Measurements from ENCODE around the gene MDM4.
"Not testable (repeated sequence)": the region's sequence is repeated elsewhere in the genome, so short reads cannot be mapped to it uniquely, and the experiment has no call there.

MDM4 gene

DNA sequence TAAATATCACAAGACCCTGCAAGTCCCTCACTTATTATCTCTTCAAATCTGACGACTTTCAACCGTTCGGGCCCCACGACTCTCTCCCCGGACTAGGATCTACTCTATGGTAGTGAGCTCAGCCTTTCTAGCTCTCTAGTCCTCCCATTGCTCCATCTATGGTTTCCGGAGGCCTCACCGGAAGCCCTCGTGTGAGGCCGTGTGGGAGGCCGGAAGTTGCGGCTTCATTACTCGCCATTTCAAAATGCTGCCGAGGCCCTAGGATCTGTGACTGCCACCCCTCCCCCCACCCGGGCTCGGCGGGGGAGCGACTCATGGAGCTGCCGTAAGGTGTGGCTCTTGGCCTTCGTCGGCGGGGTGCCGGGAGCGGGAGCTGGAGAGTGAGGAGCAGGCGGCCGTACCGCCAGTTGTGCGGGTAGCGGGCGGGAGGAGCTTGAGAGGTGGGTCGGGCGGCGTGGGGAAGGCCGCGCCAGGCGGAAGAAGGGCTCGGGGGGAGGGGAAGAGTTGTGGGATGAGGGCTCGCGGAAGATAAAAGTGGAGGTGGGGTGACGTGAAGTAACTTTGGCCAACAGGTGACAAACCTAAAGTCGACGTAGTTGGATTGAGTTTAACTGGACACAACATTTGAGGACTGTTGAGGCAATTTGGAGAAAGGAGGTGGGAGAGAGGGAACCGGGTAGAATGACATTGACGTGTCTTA lies at the start of gene MDM4:
MDM4 (plus strand) TSS at position 227 of the 700 bp plus-strand sequence. CDS start 9,113 bp downstream, outside the sequence.
- DNase-seq, result peak; percentile 56 to 94 (median 86)

GRCh38 chr1:204466416-204467405 lies 49.5 kb upstream of the MDM4 start:
- peak in 54 of 56 donors; percentile 38 to 98 (median 87) for DNase-seq

DNA sequence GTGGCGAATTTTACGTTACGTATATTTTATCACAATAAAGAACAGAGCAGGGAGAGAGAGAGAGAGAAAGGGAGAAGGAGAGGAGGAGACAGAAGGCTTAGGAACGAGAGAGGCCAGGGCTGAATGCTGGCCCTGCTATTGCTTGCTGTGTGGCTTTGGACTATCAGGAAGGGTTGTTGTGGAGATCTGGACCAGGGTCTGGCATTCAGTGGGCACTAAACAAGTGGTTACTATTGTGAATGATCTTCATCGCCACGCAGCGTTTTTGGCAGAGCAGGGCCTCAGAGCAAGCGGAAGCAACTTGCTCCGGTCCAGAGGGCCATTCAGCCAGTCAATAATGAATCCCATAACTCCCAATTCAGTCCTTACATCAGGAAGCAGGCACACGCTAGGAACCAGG lies 48.0 kb upstream of the MDM4 start:
- DNase-seq, result peak in 43 of 56 donors; percentile 25 to 84 (median 50)

DNA sequence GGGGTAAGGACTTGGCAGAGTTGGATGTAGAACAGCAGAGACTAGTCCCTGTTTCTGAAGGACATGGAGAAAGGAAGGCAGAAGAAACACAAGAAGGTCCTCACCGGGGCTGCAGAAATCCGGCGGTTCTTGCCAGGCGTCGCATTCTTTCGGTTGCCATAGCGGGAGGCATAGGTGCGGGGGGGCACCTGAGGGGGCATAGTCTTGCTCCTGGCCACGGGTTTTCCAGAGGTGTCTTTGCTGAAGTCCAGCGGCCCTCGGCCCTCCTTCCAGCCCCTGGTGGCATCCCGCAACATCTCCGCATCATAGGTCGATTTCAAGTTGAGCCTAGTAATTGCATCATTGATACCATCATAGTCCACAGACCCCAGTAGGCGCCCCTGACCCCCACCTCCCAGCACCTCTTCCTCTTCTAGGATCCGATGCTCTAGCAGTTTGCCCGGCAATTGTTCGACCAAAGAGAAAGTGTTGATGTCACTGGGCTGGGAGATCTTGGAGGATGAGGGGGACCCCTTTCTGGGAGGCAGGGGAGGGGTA lies 47.4 kb upstream of the MDM4 start:
- no peak for DNase-seq

GRCh38 chr1:204469304-204469703 lies 46.9 kb upstream of the MDM4 start:
- DNase-seq, result no peak

DNA sequence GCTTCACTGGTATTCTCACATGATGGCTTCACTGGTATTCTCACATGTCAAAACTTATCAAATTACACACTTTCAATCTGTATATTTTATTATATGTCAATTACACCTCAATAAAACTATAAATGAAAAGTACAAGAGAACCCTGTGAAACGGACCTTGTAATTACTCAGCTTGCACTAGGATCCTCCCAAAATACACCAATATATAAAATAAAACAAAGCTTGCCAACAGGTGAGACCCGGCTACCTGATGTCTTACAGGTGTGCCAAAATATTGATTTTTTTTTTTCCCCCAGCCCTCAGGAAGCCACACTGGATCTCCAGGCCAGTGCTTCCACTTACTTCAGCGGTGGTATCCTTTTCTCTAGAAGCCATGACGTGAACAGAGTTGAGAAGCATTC lies 44.5 kb upstream of the MDM4 start:
- no peak for DNase-seq

- DNase-seq, result no peak
Observed at GRCh38 chr1:204472660-204473059, 43.5 kb upstream of the MDM4 start.

- DNase-seq, result no peak
Observed at GRCh38 chr1:204473400-204473965, 42.7 kb upstream of the MDM4 start.

DNA sequence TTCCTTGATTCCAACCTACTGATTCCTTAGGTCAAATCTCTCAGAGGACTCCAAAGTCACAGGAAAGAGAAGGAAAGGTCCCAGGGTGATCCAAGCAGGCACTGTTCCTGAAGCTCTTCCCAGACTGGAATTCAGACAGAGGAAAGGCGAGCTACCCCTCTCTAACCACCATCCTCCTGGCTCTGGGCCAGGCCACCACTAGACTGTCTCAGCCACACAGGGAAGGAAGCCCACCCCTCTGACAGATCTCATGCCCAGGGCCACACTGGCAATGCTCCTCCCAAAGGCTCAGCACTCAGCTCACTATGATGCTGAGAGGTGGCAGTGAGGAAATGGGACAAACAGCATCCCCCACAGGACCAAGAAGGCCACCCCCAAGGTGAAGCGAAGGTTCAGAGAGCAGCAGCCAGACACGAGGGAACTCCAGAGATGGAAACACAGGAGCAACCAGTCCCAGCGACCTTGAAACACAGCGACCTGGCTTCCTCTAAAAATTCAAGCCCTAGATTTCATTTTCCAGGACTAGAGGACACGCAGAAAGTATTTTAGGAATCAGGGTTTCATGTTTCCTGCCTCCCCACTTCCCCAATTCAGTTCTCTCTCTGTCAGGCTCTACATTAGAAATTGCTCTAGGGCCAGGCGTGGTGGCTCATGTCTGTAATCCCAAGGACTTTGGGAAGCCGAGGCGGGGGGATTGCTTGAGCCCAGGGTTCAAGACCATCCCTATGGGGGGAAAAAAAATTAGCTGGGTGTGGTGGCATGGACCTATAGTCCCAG lies 40.4 kb upstream of the MDM4 start:
- DNase-seq, result peak in 2 of 56 donors; percentile 28 to 45

GRCh38 chr1:204476563-204476962 lies 39.6 kb upstream of the MDM4 start:
- DNase-seq, result no peak

DNA sequence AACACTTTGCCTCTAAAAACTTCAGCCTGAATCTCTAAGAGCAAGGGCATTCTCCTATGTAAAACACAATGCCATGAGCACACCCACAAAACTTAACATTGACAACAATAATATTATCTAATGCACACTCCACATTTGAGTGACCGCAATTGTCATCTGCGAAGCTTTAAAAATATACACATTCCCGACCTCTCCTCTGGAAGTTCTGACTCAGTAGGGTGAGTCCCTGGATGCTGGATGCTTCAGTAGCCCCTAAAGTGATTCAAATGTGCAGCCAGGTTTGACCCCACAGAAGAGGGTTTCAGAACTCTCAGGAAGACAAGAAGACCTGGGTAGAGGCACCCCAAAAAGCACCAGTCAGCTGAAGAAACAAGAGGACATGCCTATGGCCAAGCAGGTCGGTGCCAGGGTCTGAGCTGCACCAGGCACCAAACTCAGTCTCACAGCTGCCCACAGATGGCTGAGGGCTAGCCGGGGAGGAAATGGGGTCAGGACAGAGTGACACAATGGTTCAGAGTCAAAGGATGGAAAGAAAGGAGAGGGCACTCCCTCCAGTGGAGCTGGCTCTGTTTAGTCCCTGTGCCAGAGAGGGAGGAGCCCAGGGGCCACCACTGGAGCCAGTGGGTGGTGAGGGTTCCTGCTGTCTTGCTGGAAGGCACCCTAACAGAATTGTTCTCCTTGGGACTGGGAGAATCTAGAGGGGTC lies 39.0 kb upstream of the MDM4 start:
- peak in 51 of 56 donors; percentile 19 to 90 (median 73) for DNase-seq

DNA sequence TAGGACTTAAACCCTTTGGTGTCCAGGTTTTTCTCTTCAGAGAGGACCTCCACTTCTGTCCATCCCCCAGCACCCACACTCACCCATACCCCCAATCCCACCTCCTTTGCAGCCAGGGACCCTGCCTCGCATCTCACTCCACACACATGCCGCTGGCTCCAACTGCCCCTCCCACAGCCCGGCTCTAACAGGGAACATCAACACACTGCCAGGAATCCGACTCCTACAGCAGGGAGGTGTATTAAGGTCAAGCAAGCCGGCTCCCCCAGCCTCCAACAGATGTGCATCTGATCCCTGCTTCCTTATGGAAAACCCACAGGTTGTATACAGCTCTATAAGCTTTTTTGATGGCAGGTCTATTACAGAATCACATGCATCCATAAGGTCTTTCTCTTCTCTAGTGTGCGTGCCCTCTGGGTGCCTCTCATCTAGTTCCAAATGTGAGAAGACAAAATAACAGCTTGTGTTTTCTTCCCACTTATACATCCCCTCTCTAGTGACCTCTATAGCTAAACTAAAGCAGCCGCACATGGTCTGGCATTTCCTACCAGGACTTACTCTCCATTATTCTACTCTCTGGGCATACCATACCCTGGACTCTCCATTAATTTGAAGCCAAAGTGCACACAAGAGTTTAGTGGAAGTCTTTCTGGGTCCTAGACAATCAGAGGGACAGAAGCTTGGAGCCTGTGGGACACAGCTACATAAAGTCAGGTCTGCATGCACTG lies 37.9 kb upstream of the MDM4 start:
- peak in 2 of 56 donors; percentile 18 to 36 for DNase-seq

DNA sequence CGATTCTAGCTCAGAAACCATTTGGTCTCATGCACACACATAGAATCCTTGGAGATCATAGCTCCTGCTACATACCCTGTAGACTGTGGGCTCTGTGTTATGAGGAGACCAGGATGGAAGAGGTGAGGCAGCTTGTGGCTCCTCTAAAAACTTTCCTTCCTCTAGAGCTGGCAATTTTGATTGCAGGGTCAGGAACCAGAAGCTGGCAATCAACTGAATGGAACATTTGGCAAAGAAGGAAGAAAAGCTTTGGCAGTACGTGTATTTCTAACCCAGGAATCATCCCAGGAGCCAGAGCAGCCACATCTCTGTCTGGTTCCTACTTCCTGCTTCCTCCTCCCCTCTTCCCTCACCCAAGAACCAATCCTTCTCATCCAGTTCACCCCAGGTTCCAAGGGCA lies 37.3 kb upstream of the MDM4 start:
- no peak for DNase-seq

DNA sequence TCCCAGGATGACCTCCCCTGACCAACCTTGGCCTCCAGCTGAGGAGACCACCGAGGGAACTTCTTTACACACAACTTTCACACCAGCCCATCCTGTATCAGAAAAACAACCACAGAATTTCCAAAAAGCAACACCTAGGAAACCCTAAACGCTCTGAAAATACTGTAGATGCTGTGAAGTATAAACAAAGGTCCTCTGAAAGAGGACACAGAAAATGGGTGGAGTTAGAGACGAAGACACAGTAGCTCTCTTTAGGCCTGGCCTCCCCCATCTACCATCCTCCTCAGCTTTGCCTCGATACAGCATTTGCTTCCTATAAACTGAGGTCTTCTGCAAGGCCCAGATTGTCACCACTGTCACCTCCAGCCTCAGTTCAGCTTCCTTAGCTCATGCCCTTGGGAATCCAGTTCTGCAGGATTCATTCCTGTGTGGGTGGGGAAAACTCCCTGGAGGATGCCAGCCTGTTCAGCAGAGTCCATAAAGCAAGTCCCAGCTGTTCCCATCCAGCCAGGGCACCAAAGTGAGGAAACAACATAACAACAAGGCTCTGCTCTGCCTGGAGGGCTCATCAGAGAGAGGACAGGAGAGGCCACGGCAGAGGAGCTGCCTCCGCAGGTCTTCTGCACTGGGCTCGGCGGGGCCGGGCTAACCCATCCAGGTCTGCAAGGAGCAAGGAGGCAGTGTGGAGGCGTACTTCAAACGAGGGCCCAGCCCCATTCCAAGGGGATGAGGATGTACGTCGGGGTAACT lies 36.6 kb upstream of the MDM4 start:
- peak in 1 of 56 donors; percentile 22 for DNase-seq

DNA sequence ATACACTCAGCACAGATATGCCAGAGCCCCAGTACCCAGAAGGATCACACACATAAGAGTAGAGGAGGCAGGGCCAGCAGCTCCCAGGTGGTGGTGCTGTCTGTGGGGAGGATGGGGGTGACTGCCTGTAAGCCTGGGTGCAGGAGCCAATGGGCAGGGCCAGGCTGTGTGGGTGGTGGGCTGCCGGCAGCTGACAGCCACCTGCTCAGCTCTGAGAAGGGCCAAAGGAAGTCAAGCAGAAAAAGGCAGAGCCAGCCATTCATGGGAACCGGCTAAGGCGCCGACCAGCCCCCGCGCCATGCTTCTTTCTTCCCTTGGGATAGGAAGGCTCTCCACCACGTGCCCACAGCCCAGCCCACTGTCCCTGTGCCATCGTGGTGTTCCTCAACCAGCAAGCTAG lies 35.7 kb upstream of the MDM4 start:
- DNase-seq, result no peak

- DNase-seq, result no peak
Observed at GRCh38 chr1:204483791-204484190, 32.4 kb upstream of the MDM4 start.

GRCh38 chr1:204486513-204487255 lies 29.5 kb upstream of the MDM4 start:
- DNase-seq, result not testable (repeated sequence)

- no peak for DNase-seq
Observed at GRCh38 chr1:204487256-204487615, 29.0 kb upstream of the MDM4 start.
